PC-3 (cell line): ENCODE measurements around the gene PDZRN4. TPM values are rescaled to one million over a fixed set of nuclear protein-coding genes. Genes with fewer than 3 reads are reported as not detected.
"Not testable (repeated sequence)": the region's sequence is repeated elsewhere in the genome, so short reads cannot be mapped to it uniquely, and the experiment has no call there.

Experiments
- ATAC-seq: fragments of 200-7000 bp; cut with Tn5 transposase; 2 replicates; pipeline ENCODE4 v1.9.1; 2020; ENCODE audit warnings: mild to moderate bottlenecking, moderate library complexity
- BruUV-seq: library from RNA; stranded (reverse); fragments of 400-500 nt; replicated peaks from 2 replicates; lab custom pipeline; 2021; lab: Mats Ljungman, UMichigan
- CTCF ChIA-PET: fragments of 300-600 bp; sonication (Branson Sonifier 250); formaldehyde crosslinking; loops from one replicate; lab custom pipeline; 2022; ENCODE audit warnings: antibody characterized with exemption; lab: Charles Lee
- POLR2A ChIA-PET: fragments of 300-600 bp; sonication (Branson Sonifier 250); formaldehyde crosslinking; loops from one replicate; lab custom pipeline; 2022; ENCODE audit warnings: antibody characterized with exemption; ENCODE audit not compliant: unreplicated experiment; lab: Charles Lee
- DNase-seq: peaks from one replicate; pipeline ENCODE4 v3.0.0-alpha.2; 2015
- H2AFZ ChIP-seq: fragments of 300-600 bp; sonication (generic); 2 replicates; pipeline ENCODE4 v1.6.0; 2016; ENCODE audit warnings: antibody characterized with exemption, low read length
- H3F3A ChIP-seq: fragments of 300-600 bp; sonication (generic); one replicate; pipeline ENCODE4 v1.6.0; 2017; ENCODE audit warnings: antibody characterized with exemption, low read length, control low read depth, mild to moderate bottlenecking; ENCODE audit not compliant: unreplicated experiment
- H3K27ac ChIP-seq: fragments of 300-600 bp; sonication (generic); 2 replicates; pipeline ENCODE4 v1.5.1; 2016; ENCODE audit warnings: mild to moderate bottlenecking, low read length
- H3K27me3 ChIP-seq: fragments of 300-600 bp; sonication (generic); 2 replicates; pipeline ENCODE4 v1.6.1; 2016; ENCODE audit warnings: low read length, mixed read lengths
- H3K36me3 ChIP-seq: fragments of 300-600 bp; sonication (generic); 2 replicates; pipeline ENCODE4 v1.6.1; 2016; ENCODE audit warnings: low read depth, mixed run types, low read length, mixed read lengths
- H3K4me1 ChIP-seq: fragments of 300-600 bp; sonication (generic); 2 replicates; pipeline ENCODE4 v1.5.1; 2016; ENCODE audit warnings: low read length; ENCODE audit not compliant: insufficient read depth
- H3K4me2 ChIP-seq: fragments of 300-600 bp; sonication (generic); 2 replicates; pipeline ENCODE4 v1.6.0; 2016; ENCODE audit warnings: low read length
- H3K4me3 ChIP-seq: fragments of 300-600 bp; sonication (generic); 2 replicates; pipeline ENCODE4 v1.5.1; 2016; ENCODE audit warnings: mild to moderate bottlenecking, low read length, mixed read lengths
- H3K79me2 ChIP-seq: fragments of 300-600 bp; sonication (generic); 2 replicates; pipeline ENCODE4 v1.6.1; 2017; ENCODE audit warnings: low read length, mixed read lengths
- H3K9ac ChIP-seq: fragments of 300-600 bp; sonication (generic); 2 replicates; pipeline ENCODE4 v1.6.0; 2016; ENCODE audit warnings: mild to moderate bottlenecking, low read length
- H3K9me2 ChIP-seq: fragments of 300-600 bp; sonication (generic); replicated peaks from 2 replicates; pipeline ENCODE4 v1.6.1; 2016; ENCODE audit warnings: mixed run types, low read length, mixed read lengths
- H3K9me3 ChIP-seq: fragments of 300-600 bp; sonication (generic); 2 replicates; pipeline ENCODE4 v1.6.1; 2016; ENCODE audit warnings: low read length, mixed read lengths
- H4K20me1 ChIP-seq: fragments of 300-600 bp; sonication (generic); 2 replicates; pipeline ENCODE4 v1.6.1; 2016; ENCODE audit warnings: low read length, mixed read lengths
- EZH2 ChIP-seq: fragments of 300-600 bp; sonication (generic); IDR thresholded peaks from one replicate; pipeline ENCODE4 v1.6.1; 2017; ENCODE audit warnings: antibody characterized with exemption, mild to moderate bottlenecking, low read length; ENCODE audit not compliant: unreplicated experiment
- EZH2phosphoT487 ChIP-seq: fragments of 300-600 bp; sonication (generic); IDR thresholded peaks from 2 replicates; pipeline ENCODE4 v1.6.1; 2018; ENCODE audit warnings: mild to moderate bottlenecking, antibody characterized with exemption, low read length, borderline replicate concordance
- intact Hi-C: fragments of 100-400 bp; cut with micrococcal nuclease; formaldehyde crosslinking; loops from 2 replicates; pipeline ENCODE4 v1.9.0; 2023
- total RNA-seq: library from RNA; depleted of rRNA; stranded (reverse); fragments of >200 nt; gene quantifications from 2 replicates; pipeline ENCODE4 v1.2.3, GENCODE V29; 2014
- TF ChIP-seq, protein P1 (sequence below): fragments of 300-600 bp; sonication (generic); conservative IDR thresholded peaks from 2 replicates; pipeline ENCODE4 v1.5.1; 2017; ENCODE audit warnings: antibody characterized with exemption, low read depth, mild to moderate bottlenecking, low read length

Gene PDZRN4
- total RNA-seq, 1 experiment from 2014 or later, result not detected

GRCh38 chr12:41310367-41310766 lies 122.2 kb downstream of the PDZRN4 start:
- H3K9me2 ChIP-seq, result no peaks in the 10 kb centered on the region
- no peak overlapping the region for H2AFZ ChIP-seq
- no peak overlapping the region for H3K4me2 ChIP-seq
- H3K27ac ChIP-seq, result no peak overlapping the region
- no peaks in the 10 kb centered on the region for H3K79me2 ChIP-seq
- H3K9ac ChIP-seq, result no peak overlapping the region
- H3K9me3 ChIP-seq, result no peaks in the 10 kb centered on the region
- no peaks in the 10 kb centered on the region for H3F3A ChIP-seq
- H3K4me3 ChIP-seq, result no peak overlapping the region
- POLR2A ChIA-PET, result no interaction called here
- intact Hi-C loops, result no loop called here
- BruUV-seq, result no TSS peak
- peaks cover 8% of the 10 kb centered on the region for H3K4me1 ChIP-seq
- no peaks in the 10 kb centered on the region for H3K36me3 ChIP-seq
- ATAC-seq (no peak), DNase-seq (no peak)
- TF ChIP-seq EZH2phosphoT487, result no peak
- CTCF ChIA-PET, result no interaction called here
- no peaks in the 10 kb centered on the region for H4K20me1 ChIP-seq
- H3K27me3 ChIP-seq, result no peaks in the 10 kb centered on the region

GRCh38 chr12:41311883-41312282 lies 123.8 kb downstream of the PDZRN4 start:
- H2AFZ ChIP-seq, result no peak overlapping the region

DNA sequence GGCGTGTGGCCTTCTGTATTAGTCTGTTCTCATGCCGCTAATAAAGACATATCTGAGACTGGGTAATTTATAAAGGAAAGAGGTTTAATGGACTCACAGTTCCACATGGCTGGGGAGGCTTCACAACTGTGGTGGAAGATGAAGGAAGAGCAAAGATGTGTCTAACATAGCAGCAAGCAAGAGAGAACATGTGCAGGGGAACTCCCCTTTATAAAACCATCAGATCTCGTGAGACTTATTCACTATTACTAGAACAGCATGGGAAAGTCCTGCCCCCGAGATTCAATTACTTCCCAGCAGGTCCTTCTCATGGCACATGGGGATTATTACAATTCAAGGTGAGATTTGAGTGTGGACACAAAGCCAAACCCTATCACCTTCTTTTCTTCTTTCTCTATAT lies 124.3 kb downstream of the PDZRN4 start:
- CTCF ChIA-PET, result interaction anchor here (0.9 kb wide), 1 partner anchor 20 kb away, joined by 3 read pairs; no protein-coding TSS in a partner anchor
- H3K4me2 ChIP-seq, H3K4me3 ChIP-seq, H3K9me3 ChIP-seq, H3K4me1 ChIP-seq, DNase-seq, H3K27me3 ChIP-seq, BruUV-seq, H3K9me2 ChIP-seq, H3K9ac ChIP-seq, H4K20me1 ChIP-seq, H3K27ac ChIP-seq, POLR2A ChIA-PET, ATAC-seq, H3K36me3 ChIP-seq, H3F3A ChIP-seq, intact Hi-C loops, H3K79me2 ChIP-seq, H2AFZ ChIP-seq: not testable (repeated sequence)

More at GRCh38 chr12:41311883-41312282, 123.8 kb downstream of the PDZRN4 start:
- TF ChIP-seq EZH2phosphoT487, result no peak
- TF ChIP-seq, protein P1, sequence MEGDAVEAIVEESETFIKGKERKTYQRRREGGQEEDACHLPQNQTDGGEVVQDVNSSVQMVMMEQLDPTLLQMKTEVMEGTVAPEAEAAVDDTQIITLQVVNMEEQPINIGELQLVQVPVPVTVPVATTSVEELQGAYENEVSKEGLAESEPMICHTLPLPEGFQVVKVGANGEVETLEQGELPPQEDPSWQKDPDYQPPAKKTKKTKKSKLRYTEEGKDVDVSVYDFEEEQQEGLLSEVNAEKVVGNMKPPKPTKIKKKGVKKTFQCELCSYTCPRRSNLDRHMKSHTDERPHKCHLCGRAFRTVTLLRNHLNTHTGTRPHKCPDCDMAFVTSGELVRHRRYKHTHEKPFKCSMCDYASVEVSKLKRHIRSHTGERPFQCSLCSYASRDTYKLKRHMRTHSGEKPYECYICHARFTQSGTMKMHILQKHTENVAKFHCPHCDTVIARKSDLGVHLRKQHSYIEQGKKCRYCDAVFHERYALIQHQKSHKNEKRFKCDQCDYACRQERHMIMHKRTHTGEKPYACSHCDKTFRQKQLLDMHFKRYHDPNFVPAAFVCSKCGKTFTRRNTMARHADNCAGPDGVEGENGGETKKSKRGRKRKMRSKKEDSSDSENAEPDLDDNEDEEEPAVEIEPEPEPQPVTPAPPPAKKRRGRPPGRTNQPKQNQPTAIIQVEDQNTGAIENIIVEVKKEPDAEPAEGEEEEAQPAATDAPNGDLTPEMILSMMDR, result no peak
- TF ChIP-seq EZH2, result no peak
- Histone ChIP-seq H3F3A (no peaks in the 10 kb centered on the region), H3K9me2 (no peaks in the 10 kb centered on the region), H3K4me1 (peaks cover 8% of the 10 kb centered on the region), H3K36me3 (no peaks in the 10 kb centered on the region), H3K4me2 (no peak overlapping the region), H3K9ac (no peak overlapping the region), H3K27me3 (no peaks in the 10 kb centered on the region), H3K27ac (no peak overlapping the region), H3K79me2 (no peaks in the 10 kb centered on the region), H4K20me1 (no peaks in the 10 kb centered on the region), H3K4me3 (no peak overlapping the region), H3K9me3 (no peaks in the 10 kb centered on the region)
- no peak for ATAC-seq
- ChIA-PET CTCF (interaction anchor here (0.9 kb wide), 1 partner anchor 19 kb away, joined by 3 read pairs; no protein-coding TSS in a partner anchor), POLR2A (no interaction called here)
- intact Hi-C loops, result no loop called here
- BruUV-seq, result no TSS peak
- no peak for DNase-seq

DNA sequence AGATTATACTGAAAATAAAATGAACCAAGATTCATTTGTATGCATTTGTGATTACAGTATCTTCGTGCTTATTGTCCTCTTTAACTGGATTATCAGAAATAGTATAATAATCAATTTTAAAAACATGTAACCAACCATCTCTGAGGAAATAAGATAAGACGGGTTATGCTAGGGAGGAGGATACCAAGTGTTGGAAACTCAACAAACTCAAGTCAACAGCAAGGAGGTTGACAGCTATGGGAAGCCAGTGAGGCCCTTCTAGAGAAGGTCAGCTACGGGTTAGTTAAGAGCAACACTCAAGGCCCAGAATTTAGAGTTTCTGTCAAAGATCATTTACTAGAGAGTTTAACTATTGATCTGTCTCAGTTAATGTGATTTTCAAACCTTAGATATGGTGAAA lies 137.2 kb downstream of the PDZRN4 start:
- no peak for DNase-seq
- no peaks in the 10 kb centered on the region for H3K27me3 ChIP-seq
- intact Hi-C loops, result no loop called here
- TF ChIP-seq EZH2 (no peak), EZH2phosphoT487 (no peak)
- TF ChIP-seq, protein P1, result no peak
- no peaks in the 10 kb centered on the region for H3K79me2 ChIP-seq
- CTCF ChIA-PET, result no interaction called here
- no peak overlapping the region for H3K9ac ChIP-seq
- peaks cover 7% of the 10 kb centered on the region; the same call in 1 of the 2 replicates for H3K4me1 ChIP-seq
- no peak overlapping the region for H3K4me2 ChIP-seq
- ATAC-seq, result no peak
- no peaks in the 10 kb centered on the region for H3K9me3 ChIP-seq
- H3K9me2 ChIP-seq, result no peaks in the 10 kb centered on the region
- no TSS peak for BruUV-seq
- no peak overlapping the region for H3K4me3 ChIP-seq
- POLR2A ChIA-PET, result no interaction called here
- H4K20me1 ChIP-seq, result no peaks in the 10 kb centered on the region
- H3K27ac ChIP-seq, result no peak overlapping the region
- H2AFZ ChIP-seq, result no peak overlapping the region
- H3F3A ChIP-seq, result no peaks in the 10 kb centered on the region
- H3K36me3 ChIP-seq, result no peaks in the 10 kb centered on the region
